Activated CD4-positive, alpha-beta T cell treated with anti-CD3 and anti-CD28 coated beads, Interleukin-10, Interleukin-2, amounts not matched to agents 100 ng/mL and 50 ng/mL, durations not matched to agents 16 hours and 8 hours (primary cell): ENCODE data around the gene CD3D.
A peak's percentile ranks its signal among the peaks of the same experiment; 100 is the strongest.

Source experiments
- DNase-seq: peaks from one replicate; pipeline ENCODE4 v3.0.0-alpha.2; 2020

The CD3D gene

DNA sequence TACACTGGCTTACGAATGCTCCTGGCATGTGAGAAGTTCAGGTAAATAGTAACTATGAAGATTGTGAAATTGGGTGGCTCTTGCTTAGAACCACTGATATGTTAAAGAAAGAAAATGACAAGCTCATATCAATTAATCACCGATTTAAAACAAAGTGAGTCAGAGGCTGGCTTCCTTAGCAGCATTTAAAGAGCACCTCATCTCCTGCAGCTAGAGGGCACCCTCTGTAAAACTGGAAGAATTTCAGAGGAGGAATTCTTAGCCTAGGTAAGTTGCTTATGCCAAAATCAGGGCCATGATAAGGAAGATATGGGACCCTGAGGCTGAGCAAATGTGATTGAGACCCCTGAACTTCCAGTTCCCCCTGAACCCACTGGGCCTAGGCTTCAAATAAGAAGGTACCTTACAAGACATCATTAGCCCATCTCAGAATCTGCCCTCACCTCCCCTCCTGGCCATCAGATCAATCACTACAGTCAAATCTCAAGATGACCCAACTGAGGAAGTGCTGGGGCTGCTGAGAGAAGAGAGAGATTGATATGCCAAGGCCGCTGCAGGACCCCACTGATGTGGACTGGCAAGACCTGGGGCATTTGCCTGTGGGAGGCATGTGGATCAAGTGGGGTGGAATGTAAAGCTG lies 46.6 kb downstream of the CD3D start:
- DNase-seq: peak; percentile 59

DNA sequence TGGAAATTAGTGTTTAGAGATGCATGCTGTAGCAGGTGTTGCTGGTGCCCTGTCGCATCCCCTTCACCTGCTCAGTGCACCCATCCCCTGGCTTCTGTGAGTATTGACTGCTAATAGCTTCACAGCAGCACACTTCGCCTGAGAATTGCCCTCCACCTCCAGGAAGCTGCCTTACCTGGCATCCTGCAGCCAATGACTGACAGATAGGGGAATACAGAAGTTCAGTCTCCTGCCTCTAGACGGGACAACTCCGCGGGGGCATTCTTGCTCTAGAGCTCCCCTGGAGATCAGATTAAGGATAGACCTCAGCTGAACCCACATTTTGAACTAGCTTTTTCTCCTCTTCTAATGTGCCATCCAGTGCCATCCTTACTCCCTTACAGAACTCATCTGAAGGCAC lies 47.3 kb downstream of the CD3D start:
- no peak for DNase-seq

DNA sequence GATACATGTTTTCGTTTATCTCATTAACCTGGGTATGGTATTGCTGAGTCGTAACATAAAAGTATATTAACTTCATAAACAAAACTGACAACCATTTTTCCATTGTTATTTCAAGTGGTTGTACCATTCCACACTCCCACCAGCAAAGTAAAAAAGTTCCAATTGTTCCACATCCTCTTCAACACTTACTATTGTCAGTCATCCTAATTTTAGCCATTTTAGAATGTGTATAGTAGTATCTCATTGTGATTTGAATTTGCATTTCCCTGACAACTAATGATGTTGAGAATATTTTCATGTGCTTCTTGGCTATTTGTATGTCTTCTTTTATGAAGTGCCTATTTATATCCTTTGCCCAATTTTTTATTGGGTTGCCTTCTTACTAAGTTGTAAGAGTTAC lies 48.5 kb downstream of the CD3D start:
- no peak for DNase-seq

DNA sequence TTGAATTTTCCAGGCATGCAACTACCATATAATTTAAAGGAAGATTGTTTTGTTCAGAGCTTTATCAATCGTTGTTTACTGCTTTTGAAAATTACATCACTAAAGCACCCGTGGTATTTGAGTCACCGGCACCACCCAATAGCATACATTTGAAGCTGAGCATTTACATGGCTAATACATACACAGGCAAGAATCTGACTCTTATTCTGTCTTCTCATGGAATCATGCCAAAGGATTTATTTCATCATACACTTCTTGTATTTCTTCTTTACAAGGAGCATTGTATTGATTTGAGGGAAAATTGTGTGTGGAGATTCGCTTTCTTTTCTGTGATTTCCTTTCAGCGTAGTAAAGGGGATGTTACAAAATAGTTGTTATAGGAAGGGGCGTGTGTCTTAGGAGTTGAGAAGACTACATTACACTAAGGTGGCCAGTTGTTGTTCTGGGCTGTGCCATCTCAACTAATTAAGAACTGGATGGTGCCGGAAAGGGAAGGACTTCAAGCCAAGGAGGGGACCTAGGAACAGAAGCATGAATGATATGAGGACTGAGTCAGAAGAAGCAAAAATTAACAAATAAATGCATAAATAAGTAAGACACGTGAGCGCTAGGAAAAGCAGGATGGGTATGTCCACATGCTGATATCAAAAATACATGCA lies 50.9 kb downstream of the CD3D start:
- DNase-seq: no peak

DNA sequence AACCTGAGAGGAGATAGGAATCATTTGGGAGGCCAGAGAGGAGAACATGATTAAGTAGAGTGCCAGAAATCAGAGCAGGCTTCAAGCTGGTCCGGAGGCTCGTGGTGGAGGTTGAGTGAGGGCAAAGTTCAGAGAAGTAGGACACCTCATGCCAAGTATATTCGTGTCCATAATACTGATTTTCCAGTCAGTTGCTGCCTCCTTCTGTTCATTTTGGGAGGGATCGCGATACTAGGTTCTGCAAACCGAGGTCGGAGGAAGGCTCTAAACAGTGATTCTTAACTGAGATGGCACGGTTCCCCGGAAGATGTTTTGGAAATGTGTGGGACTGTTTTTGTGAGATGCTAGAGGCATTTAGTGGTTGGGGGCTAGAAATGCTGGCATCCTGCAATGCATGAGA lies 51.6 kb downstream of the CD3D start:
- peak; percentile 60 for DNase-seq

DNA sequence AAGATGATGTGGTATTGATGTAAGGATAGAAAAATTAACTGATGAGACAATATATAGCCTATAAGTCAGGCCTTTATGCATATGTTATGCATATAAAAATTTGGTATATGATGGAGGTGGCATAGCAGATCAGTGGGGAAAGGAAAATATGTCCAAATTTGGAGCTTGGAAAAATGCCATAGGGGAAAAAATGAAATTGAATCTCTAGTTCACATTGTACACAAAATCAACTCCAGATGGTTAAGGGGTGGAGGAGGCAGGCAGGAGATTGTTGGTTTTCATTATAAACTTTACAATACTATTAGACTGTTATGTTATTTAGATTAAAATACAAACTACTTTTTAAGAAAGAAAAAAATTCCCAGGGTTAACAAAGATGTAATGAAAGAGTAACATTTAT lies 53.1 kb downstream of the CD3D start:
- no peak for DNase-seq
